ENCODE measurements around the gene ZSWIM6.

The ZSWIM6 gene

GRCh38 chr5:61366497-61367240 is 34.6 kb downstream of the ZSWIM6 start:
- DNase-seq (ENCODE audit: low spot score), result no peak
- no peak for TF ChIP-seq CTCF (IDR thresholded peaks at IDR 0.05; ENCODE audit: extremely low read depth, missing control alignments)

DNA sequence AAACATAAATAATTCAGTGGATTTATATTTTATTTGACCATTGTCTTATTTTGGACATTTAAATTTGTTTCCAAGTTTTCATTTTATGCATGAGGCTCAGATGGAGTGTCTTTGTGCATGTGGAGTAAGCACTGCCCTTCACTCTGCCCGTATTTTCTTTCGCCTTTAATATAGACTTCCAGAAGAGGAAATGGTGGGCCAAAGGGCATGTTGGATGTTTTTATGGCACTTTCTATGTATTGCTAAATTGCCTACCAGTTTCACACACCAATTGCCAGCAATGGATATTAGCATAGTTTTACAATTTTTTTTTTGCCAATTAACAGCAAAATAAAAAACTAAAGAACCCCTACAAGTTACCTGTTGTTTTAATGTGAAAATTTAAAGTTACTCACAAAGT is 38.4 kb downstream of the ZSWIM6 start:
- no peak for DNase-seq (ENCODE audit: low spot score)
- no peak for TF ChIP-seq CTCF (IDR thresholded peaks at IDR 0.05; ENCODE audit: extremely low read depth, missing control alignments)

GRCh38 chr5:61371474-61371873 is 39.4 kb downstream of the ZSWIM6 start:
- no peak for TF ChIP-seq CTCF (IDR thresholded peaks at IDR 0.05; ENCODE audit: extremely low read depth, missing control alignments)
- DNase-seq (ENCODE audit: low spot score), result no peak

GRCh38 chr5:61379677-61380076 is 47.6 kb downstream of the ZSWIM6 start:
- no peak for DNase-seq (ENCODE audit: low spot score)
- TF ChIP-seq CTCF (IDR thresholded peaks at IDR 0.05; ENCODE audit: extremely low read depth, missing control alignments), result no peak

- TF ChIP-seq CTCF (IDR thresholded peaks at IDR 0.05; ENCODE audit: extremely low read depth, missing control alignments), result no peak
- DNase-seq (ENCODE audit: low spot score), result no peak
Measured at GRCh38 chr5:61381968-61382367, 49.9 kb downstream of the ZSWIM6 start.

- DNase-seq (ENCODE audit: low spot score), result no peak
- no peak for TF ChIP-seq CTCF (IDR thresholded peaks at IDR 0.05; ENCODE audit: extremely low read depth, missing control alignments)
Measured at GRCh38 chr5:61385627-61386026, 53.6 kb downstream of the ZSWIM6 start.

- no peak for TF ChIP-seq CTCF (IDR thresholded peaks at IDR 0.05; ENCODE audit: extremely low read depth, missing control alignments)
- no peak for DNase-seq (ENCODE audit: low spot score)
Measured at GRCh38 chr5:61386045-61386800, 54.2 kb downstream of the ZSWIM6 start.
